SK-N-SH treated with all-trans-retinoic acid at 6 μM for 48 hours (cell line): ENCODE data around the gene UBFD1.

Experiments used
- ATAC-seq: fragments of 200-7000 bp; cut with Tn5 transposase; 3 replicates; pipeline ENCODE4 v1.9.1; 2020; ENCODE audit warnings: mild to moderate bottlenecking, moderate library complexity
- ARNTL ChIP-seq: fragments of 450-650 bp; formaldehyde crosslinking; IDR thresholded peaks from 2 replicates; pipeline ENCODE4 v1.5.0; 2020; ENCODE audit warnings: low read depth, mild to moderate bottlenecking, moderate library complexity, borderline replicate concordance
- BACH2 ChIP-seq: fragments of 250-450 bp; sonication (Bioruptor Pico); IDR thresholded peaks from 2 replicates; pipeline ENCODE4 v1.9.0; 2021; ENCODE audit warnings: mild to moderate bottlenecking, borderline replicate concordance
- CREB5 ChIP-seq: fragments of 250-450 bp; sonication (Bioruptor Pico); IDR thresholded peaks from 2 replicates; pipeline ENCODE4 v1.5.1; 2020; ENCODE audit warnings: low read depth, mild to moderate bottlenecking, moderate library complexity
- CSDC2 ChIP-seq: fragments of 250-450 bp; sonication (Bioruptor Pico); IDR thresholded peaks from 2 replicates; pipeline ENCODE4 v1.5.0; 2020; ENCODE audit warnings: mild to moderate bottlenecking, moderate library complexity
- CSRNP3 ChIP-seq: fragments of 250-450 bp; sonication (Bioruptor Pico); IDR thresholded peaks from 2 replicates; pipeline ENCODE4 v1.5.1; 2021; ENCODE audit warnings: mild to moderate bottlenecking, moderate library complexity
- ESRRG ChIP-seq: fragments of 250-450 bp; sonication (Bioruptor Pico); IDR thresholded peaks from 2 replicates; pipeline ENCODE4 v1.6.1; 2021; ENCODE audit warnings: mild to moderate bottlenecking
- GLIS3 ChIP-seq: fragments of 250-450 bp; sonication (Bioruptor Pico); IDR thresholded peaks from 2 replicates; pipeline ENCODE4 v1.5.0; 2020; ENCODE audit warnings: mild to moderate bottlenecking, moderate library complexity
- ISL1 ChIP-seq: fragments of 250-450 bp; sonication (Bioruptor Pico); IDR thresholded peaks from 2 replicates; pipeline ENCODE4 v2.1.2; 2022; ENCODE audit warnings: mild to moderate bottlenecking, moderate library complexity
- OSR1 ChIP-seq: fragments of 250-450 bp; sonication (Bioruptor Pico); IDR thresholded peaks from 2 replicates; pipeline ENCODE4 v1.8.0; 2022; ENCODE audit warnings: moderate library complexity, mild to moderate bottlenecking, inconsistent platforms
- SNAI2 ChIP-seq: fragments of 250-450 bp; sonication (Bioruptor Pico); IDR thresholded peaks from 2 replicates; pipeline ENCODE4 v1.5.0; 2020; ENCODE audit warnings: mild to moderate bottlenecking, moderate library complexity
- TCF4 ChIP-seq: fragments of 250-450 bp; sonication (Bioruptor Pico); IDR thresholded peaks from 2 replicates; pipeline ENCODE4 v1.8.0; 2021; ENCODE audit warnings: mild to moderate bottlenecking, moderate library complexity, borderline replicate concordance
- TOX ChIP-seq: fragments of 250-450 bp; sonication (Bioruptor Pico); IDR thresholded peaks from 2 replicates; pipeline ENCODE4 v1.8.0; 2021; ENCODE audit warnings: mild to moderate bottlenecking, moderate library complexity, borderline replicate concordance
- TSHZ2 ChIP-seq: fragments of 250-450 bp; sonication (Bioruptor Pico); IDR thresholded peaks from 2 replicates; pipeline ENCODE4 v1.5.0; 2020; ENCODE audit warnings: mild to moderate bottlenecking, moderate library complexity
- ZC3H10 ChIP-seq: fragments of 250-450 bp; sonication (Bioruptor Pico); IDR thresholded peaks from 2 replicates; pipeline ENCODE4 v1.5.1; 2021; ENCODE audit warnings: mild to moderate bottlenecking, moderate library complexity
- ZFP3 ChIP-seq: fragments of 250-450 bp; sonication (Bioruptor Pico); IDR thresholded peaks from 2 replicates; pipeline ENCODE4 v1.5.0; 2020; ENCODE audit warnings: mild to moderate bottlenecking, moderate library complexity
- ZFP30 ChIP-seq: fragments of 450-650 bp; formaldehyde crosslinking; IDR thresholded peaks from 2 replicates; pipeline ENCODE4 v1.5.0; 2022; ENCODE audit warnings: mild to moderate bottlenecking, moderate library complexity
- ZNF565 ChIP-seq: fragments of 450-650 bp; formaldehyde crosslinking; conservative IDR thresholded peaks from 2 replicates; pipeline ENCODE4 v1.5.0; 2020; ENCODE audit warnings: low read depth, mild to moderate bottlenecking, moderate library complexity
- ZNF70 ChIP-seq: fragments of 450-650 bp; formaldehyde crosslinking; IDR thresholded peaks from 2 replicates; pipeline ENCODE4 v1.5.0; 2020; ENCODE audit warnings: mild to moderate bottlenecking, moderate library complexity
- ZNF8 ChIP-seq: fragments of 450-650 bp; formaldehyde crosslinking; IDR thresholded peaks from 2 replicates; pipeline ENCODE4 v1.5.0; 2020; ENCODE audit warnings: mild to moderate bottlenecking, moderate library complexity
- TF ChIP-seq, protein P1 (sequence below): fragments of 250-450 bp; sonication (Bioruptor Pico); IDR thresholded peaks from 2 replicates; pipeline ENCODE4 v1.8.0; 2020; ENCODE audit warnings: mild to moderate bottlenecking, moderate library complexity, borderline replicate concordance
- TF ChIP-seq, protein P2 (sequence below): fragments of 250-450 bp; sonication (Bioruptor Pico); IDR thresholded peaks from 2 replicates; pipeline ENCODE4 v1.8.0; 2021; ENCODE audit warnings: low read depth, mild to moderate bottlenecking, moderate library complexity, borderline replicate concordance

UBFD1 gene

GRCh38 chr16:23556881-23557778 lies at the start of gene UBFD1, which contains the start of gene EARS2:
Gene UBFD1 (plus strand): TSS chr16:23557727. CDS start chr16:23557743, 16 bp downstream.
Gene EARS2 (minus strand): TSS chr16:23557350. CDS start chr16:23557343, 7 bp downstream.
- peak; percentile 88 for TF ChIP-seq ZNF70 (CRISPR knock-in tag)
- no peak for TF ChIP-seq CREB5
- TF ChIP-seq GLIS3 (CRISPR knock-in tag) = no peak
- TF ChIP-seq ESRRG = no peak
- 0 out of 2 replicates have a peak, but pooled peaks have one; percentile 25 for TF ChIP-seq TSHZ2
- no peak for TF ChIP-seq OSR1
- TF ChIP-seq ZC3H10 (CRISPR knock-in tag) = no peak
- TF ChIP-seq BACH2 (CRISPR knock-in tag) = no peak
- 0 out of 2 replicates have a peak, but pooled peaks have one; percentile 7 for TF ChIP-seq TCF4 (CRISPR knock-in tag)
- no peak for TF ChIP-seq CSRNP3
- no peak for TF ChIP-seq ZFP30 (CRISPR knock-in tag)
- no peak for TF ChIP-seq TOX
- no peak for TF ChIP-seq ZFP3 (CRISPR knock-in tag)
- TF ChIP-seq ZNF8 (CRISPR knock-in tag) = peak; percentile 38; the same call in 1 of the 2 replicates
- TF ChIP-seq SNAI2 (CRISPR knock-in tag) = peak; percentile 17; the same call in 1 of the 2 replicates
- TF ChIP-seq, protein P1, sequence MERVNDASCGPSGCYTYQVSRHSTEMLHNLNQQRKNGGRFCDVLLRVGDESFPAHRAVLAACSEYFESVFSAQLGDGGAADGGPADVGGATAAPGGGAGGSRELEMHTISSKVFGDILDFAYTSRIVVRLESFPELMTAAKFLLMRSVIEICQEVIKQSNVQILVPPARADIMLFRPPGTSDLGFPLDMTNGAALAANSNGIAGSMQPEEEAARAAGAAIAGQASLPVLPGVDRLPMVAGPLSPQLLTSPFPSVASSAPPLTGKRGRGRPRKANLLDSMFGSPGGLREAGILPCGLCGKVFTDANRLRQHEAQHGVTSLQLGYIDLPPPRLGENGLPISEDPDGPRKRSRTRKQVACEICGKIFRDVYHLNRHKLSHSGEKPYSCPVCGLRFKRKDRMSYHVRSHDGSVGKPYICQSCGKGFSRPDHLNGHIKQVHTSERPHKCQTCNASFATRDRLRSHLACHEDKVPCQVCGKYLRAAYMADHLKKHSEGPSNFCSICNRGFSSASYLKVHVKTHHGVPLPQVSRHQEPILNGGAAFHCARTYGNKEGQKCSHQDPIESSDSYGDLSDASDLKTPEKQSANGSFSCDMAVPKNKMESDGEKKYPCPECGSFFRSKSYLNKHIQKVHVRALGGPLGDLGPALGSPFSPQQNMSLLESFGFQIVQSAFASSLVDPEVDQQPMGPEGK (CRISPR knock-in tag) = no peak
- no peak for TF ChIP-seq ZNF565 (CRISPR knock-in tag)
- TF ChIP-seq ISL1 = 0 out of 2 replicates have a peak, but pooled peaks have one; percentile 13
- TF ChIP-seq, protein P2, sequence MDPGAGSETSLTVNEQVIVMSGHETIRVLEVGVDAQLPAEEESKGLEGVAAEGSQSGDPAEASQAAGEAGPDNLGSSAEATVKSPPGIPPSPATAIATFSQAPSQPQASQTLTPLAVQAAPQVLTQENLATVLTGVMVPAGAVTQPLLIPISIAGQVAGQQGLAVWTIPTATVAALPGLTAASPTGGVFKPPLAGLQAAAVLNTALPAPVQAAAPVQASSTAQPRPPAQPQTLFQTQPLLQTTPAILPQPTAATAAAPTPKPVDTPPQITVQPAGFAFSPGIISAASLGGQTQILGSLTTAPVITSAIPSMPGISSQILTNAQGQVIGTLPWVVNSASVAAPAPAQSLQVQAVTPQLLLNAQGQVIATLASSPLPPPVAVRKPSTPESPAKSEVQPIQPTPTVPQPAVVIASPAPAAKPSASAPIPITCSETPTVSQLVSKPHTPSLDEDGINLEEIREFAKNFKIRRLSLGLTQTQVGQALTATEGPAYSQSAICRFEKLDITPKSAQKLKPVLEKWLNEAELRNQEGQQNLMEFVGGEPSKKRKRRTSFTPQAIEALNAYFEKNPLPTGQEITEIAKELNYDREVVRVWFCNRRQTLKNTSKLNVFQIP = no peak
- no peak for TF ChIP-seq ARNTL (CRISPR knock-in tag)
- peak; percentile 98 for ATAC-seq

- TF ChIP-seq CSDC2 (no peak), ZNF70 (CRISPR knock-in tag) (peak; percentile 71), ZFP30 (CRISPR knock-in tag) (no peak)
- ATAC-seq = peak; percentile 11; the same call in 2 of the 3 replicates
These were observed 48.7 kb upstream of the UBFD1 start for GRCh38 chr16:23508589-23509440.
